Spinal cord (tissue), 10 donors: ENCODE results near the gene EFNA1. TPM values are rescaled to one million over a fixed set of nuclear protein-coding genes. Genes with fewer than 3 reads are reported as not detected.
A peak's percentile ranks its signal among the peaks of the same experiment; 100 is the strongest.

Source experiments
- DNase-seq, 6 donors: peaks; one replicate each; pipeline versions ENCODE4 v3.0.0 to v3.0.0-alpha.2; 2013 to 2015; ENCODE audit warnings: low spot score in 6 of 6, low read depth in 4 of 6
- H3K27ac ChIP-seq: one replicate; pipeline ENCODE4 v1.5.1; 2013; ENCODE audit warnings: low read depth, low read length, control low read depth
- H3K27me3 ChIP-seq: one replicate; pipeline ENCODE4 v1.6.1; 2013; ENCODE audit warnings: low read length; ENCODE audit not compliant: control insufficient read depth, insufficient read depth
- H3K36me3 ChIP-seq: one replicate; pipeline ENCODE4 v1.6.1; 2013; ENCODE audit warnings: low read length; ENCODE audit not compliant: control insufficient read depth, insufficient read depth
- H3K4me1 ChIP-seq: one replicate; pipeline ENCODE4 v1.6.1; 2013; ENCODE audit warnings: low read length; ENCODE audit not compliant: control insufficient read depth, insufficient read depth
- H3K4me3 ChIP-seq: one replicate; pipeline ENCODE4 v1.5.1; 2013; ENCODE audit warnings: low read depth, low read length, control low read depth
- H3K9me3 ChIP-seq: one replicate; pipeline ENCODE4 v1.6.1; 2013; ENCODE audit warnings: low read length; ENCODE audit not compliant: control insufficient read depth, insufficient read depth
- whole genome bisulfite sequencing: methylation state at CpG from one replicate; pipeline ENCODE4 v1.1.5; 2013; ENCODE audit warnings: missing lambda C conversion rate; ENCODE audit not compliant: insufficient coverage; 5-methylcytosine and 5-hydroxymethylcytosine counted together
- polyA plus RNA-seq, 2 donors: library from polyadenylated mRNA; unstranded; fragments of 120-200 nt; gene quantifications; one replicate each; pipeline ENCODE4 v1.2.1, GENCODE V29; 2013; ENCODE audit not compliant: insufficient read length in 2 of 2
- total RNA-seq, 2 donors: library from RNA; depleted of rRNA in 1 of 2; stranded (reverse); fragments of 120-200 nt in 1 of 2; fragments of >200 nt in 1 of 2; gene quantifications; one replicate each; pipeline versions ENCODE4 v1.2.3 to v1.2.4, GENCODE V29; 2013 to 2014
- donor health status: healthy.

EFNA1 gene
- total and polyA plus RNA-seq, 4 donors: 14.8 to 27.8 (median 20.6) TPM

DNA sequence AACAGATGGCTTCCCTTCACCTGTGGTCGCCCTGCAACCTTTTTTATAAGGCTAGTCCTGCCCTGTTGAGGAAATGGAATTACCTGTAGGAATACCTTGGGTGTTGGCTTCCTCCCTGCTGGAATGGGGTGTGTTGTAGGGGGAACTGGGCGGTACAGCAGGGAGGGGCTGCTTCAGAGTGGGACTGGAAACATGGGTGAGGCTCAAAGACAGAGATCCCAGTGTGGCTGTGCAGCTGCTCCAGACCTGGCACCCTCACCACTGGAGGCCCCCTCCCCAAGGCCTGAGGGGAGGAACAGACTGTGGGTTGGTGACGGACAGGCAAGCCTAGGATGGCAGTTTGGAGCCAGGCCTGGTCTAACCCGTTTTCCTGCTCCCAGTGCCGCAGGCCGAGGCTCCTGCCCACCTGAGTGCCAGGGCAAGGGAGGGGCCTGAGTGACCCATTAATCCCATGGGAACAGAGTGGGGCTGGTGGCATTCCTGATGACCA is 44.6 kb upstream of the EFNA1 start:
- Histone ChIP-seq H3K9me3 (no peaks in the 10 kb centered on the region), H3K27me3 (peaks cover 40% of the 10 kb centered on the region), H3K27ac (no peak overlapping the region), H3K4me3 (no peak overlapping the region), H3K4me1 (peaks cover 77% of the 10 kb centered on the region), H3K36me3 (peaks cover 26% of the 10 kb centered on the region)
- DNase-seq: no peak
- 51% methylated on average over 6 of the region's 6 CpGs for WGBS

DNA sequence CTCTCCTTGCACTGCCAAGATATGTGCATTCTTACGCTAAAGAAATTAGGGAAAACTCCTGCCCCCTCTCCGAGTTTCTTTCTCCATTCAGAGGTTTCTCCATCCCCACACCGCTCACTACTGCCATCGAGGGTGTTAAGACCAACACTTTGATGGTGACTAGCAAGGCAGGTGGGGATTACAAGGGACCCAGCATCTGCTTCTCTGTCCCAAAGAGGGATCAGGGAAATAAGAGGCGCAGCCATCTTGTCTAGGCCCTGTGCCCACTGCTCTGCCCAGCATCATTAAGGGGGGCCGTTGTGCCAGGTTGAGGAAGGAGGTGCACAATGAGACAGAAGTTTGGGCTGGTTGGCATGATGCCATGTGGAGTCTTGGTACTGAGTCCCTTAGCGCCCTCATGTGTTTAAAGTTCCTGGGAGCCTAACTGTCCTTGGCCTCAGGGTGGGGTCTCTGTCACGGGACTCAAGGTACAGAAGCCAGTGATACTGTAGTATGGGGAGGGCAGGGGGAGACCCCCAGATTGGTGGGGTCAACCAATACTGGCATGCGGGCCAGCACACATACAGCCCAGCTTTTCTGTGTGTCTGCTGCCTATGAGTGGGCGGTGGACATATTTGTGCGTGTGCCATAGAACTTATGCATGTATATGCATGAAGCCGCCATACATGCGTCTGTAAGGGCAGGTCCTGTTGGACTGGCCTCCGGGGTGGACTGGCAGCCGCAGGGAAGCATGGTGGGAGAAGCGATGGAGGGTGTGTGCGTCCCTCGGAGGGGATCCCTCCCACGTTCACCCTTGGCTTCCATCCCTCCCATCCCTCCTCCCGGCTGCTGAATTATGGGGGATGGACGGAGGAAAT is 43.6 kb upstream of the EFNA1 start:
- H3K9me3 ChIP-seq: no peaks in the 10 kb centered on the region
- 25% methylated on average over 10 of the region's 21 CpGs for WGBS
- peak in 2 of 6 donors; percentile 68 to 71 for DNase-seq
- H3K4me1 ChIP-seq: peaks cover 70% of the 10 kb centered on the region
- H3K4me3 ChIP-seq: peak overlapping the region; percentile 84
- H3K36me3 ChIP-seq: peaks cover 26% of the 10 kb centered on the region
- H3K27ac ChIP-seq: peak overlapping the region; percentile 97
- peaks cover 39% of the 10 kb centered on the region for H3K27me3 ChIP-seq

DNA sequence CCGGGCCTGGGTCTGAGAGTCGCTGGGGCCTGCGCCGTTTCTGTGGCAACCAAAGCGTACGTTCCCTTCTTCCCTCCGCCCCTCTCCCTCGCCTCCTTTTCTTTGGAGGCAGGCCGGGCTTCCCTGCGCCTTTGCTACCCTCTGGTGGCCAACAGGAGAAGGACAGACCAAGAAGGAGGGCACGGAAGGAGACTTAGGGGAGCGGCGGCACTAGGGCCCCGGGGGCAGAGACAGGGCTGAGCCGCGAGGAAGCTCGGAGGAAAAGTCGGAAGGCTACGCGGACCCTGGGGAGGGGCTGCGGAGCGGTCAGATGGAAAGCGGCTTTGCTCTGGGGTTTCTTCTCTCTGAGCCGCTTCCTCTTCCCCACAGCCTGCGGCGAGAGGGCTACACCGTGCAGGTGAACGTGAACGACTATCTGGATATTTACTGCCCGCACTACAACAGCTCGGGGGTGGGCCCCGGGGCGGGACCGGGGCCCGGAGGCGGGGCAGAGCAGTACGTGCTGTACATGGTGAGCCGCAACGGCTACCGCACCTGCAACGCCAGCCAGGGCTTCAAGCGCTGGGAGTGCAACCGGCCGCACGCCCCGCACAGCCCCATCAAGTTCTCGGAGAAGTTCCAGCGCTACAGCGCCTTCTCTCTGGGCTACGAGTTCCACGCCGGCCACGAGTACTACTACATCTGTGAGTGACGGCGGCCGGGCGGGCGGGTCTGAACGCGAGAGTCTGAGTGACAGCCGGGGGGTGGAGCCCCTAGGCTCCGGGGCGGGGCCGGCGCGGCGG is 42.8 kb upstream of the EFNA1 start:
- no peaks in the 10 kb centered on the region for H3K9me3 ChIP-seq
- peaks cover 26% of the 10 kb centered on the region for H3K36me3 ChIP-seq
- under 1% methylated on average over 66 of the region's 67 CpGs for WGBS
- H3K27me3 ChIP-seq: peaks cover 32% of the 10 kb centered on the region
- H3K4me3 ChIP-seq: peak overlapping the region; percentile 84
- peaks cover 61% of the 10 kb centered on the region for H3K4me1 ChIP-seq
- H3K27ac ChIP-seq: peak overlapping the region; percentile 97
- DNase-seq: peak in 5 of 6 donors; percentile 97 to 99 (median 98)

DNA sequence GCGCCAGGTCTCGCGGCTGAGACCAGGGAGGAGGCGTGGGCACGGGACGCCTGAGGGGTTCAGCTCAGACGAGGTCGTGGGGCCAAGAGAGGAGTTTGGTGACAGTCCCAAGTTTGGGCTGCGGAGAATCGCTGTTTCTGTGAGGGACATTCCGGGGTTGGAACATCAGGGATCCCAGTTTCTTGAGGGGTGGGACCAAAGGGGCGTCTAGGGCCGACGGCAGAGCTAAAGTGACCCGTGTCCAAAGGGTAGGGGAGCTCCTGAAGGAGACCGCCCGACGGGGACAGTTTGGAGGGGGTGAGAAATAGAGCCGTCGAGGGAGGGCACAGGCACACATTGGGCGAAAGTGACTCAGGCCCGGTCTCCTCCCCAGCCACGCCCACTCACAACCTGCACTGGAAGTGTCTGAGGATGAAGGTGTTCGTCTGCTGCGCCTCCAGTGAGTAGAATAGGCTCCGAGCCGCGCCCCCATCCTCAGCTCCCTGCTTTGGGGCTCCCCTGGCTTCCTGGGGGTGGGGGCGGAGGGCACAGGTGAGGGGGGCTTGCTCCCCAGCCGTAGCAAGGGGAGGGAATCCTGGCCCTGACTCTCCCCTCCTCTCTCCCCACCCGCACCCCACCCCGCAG is 42.1 kb upstream of the EFNA1 start:
- WGBS: 1% methylated on average over 25 of the region's 32 CpGs
- Histone ChIP-seq H3K9me3 (no peaks in the 10 kb centered on the region), H3K27ac (peak overlapping the region; percentile 97), H3K4me3 (peak overlapping the region; percentile 84), H3K27me3 (peaks cover 25% of the 10 kb centered on the region), H3K36me3 (peaks cover 26% of the 10 kb centered on the region), H3K4me1 (peaks cover 54% of the 10 kb centered on the region)
- no peak for DNase-seq

DNA sequence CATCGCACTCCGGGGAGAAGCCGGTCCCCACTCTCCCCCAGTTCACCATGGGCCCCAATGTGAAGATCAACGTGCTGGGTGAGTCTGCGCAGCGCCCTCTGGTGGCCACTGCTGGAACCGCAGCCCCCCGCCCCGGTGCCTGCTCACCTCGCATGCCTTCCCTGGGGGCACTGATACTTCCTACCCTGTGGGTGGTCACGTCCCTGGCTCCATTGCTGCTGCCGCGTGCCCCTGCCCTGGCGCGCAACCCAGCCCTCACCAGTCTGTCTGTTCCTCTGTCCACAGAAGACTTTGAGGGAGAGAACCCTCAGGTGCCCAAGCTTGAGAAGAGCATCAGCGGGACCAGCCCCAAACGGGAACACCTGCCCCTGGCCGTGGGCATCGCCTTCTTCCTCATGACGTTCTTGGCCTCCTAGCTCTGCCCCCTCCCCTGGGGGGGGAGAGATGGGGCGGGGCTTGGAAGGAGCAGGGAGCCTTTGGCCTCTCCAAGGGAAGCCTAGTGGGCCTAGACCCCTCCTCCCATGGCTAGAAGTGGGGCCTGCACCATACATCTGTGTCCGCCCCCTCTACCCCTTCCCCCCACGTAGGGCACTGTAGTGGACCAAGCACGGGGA is 41.4 kb upstream of the EFNA1 start:
- Histone ChIP-seq H3K36me3 (peaks cover 26% of the 10 kb centered on the region), H3K4me3 (no peak overlapping the region), H3K27me3 (peaks cover 21% of the 10 kb centered on the region), H3K9me3 (no peaks in the 10 kb centered on the region), H3K27ac (no peak overlapping the region), H3K4me1 (peaks cover 52% of the 10 kb centered on the region)
- 14% methylated on average over 20 of the region's 24 CpGs for WGBS
- peak in 2 of 6 donors; percentile 57 to 75 for DNase-seq

DNA sequence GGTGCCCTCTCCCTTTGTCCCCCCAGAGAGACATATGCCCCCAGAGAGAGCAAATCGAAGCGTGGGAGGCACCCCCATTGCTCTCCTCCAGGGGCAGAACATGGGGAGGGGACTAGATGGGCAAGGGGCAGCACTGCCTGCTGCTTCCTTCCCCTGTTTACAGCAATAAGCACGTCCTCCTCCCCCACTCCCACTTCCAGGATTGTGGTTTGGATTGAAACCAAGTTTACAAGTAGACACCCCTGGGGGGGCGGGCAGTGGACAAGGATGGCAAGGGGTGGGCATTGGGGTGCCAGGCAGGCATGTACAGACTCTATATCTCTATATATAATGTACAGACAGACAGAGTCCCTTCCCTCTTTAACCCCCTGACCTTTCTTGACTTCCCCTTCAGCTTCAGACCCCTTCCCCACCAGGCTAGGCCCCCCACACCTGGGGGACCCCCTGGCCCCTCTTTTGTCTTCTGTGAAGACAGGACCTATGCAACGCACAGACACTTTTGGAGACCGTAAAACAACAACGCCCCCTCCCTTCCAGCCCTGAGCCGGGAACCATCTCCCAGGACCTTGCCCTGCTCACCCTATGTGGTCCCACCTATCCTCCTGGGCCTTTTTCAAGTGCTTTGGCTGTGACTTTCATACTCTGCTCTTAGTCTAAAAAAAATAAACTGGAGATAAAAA is 40.7 kb upstream of the EFNA1 start:
- Histone ChIP-seq H3K27me3 (peaks cover 15% of the 10 kb centered on the region), H3K4me3 (no peak overlapping the region), H3K36me3 (peaks cover 26% of the 10 kb centered on the region), H3K9me3 (no peaks in the 10 kb centered on the region), H3K27ac (no peak overlapping the region), H3K4me1 (peaks cover 53% of the 10 kb centered on the region)
- DNase-seq: no peak
- WGBS: no CpG with 5 or more reads among the region's 8 CpGs

DNA sequence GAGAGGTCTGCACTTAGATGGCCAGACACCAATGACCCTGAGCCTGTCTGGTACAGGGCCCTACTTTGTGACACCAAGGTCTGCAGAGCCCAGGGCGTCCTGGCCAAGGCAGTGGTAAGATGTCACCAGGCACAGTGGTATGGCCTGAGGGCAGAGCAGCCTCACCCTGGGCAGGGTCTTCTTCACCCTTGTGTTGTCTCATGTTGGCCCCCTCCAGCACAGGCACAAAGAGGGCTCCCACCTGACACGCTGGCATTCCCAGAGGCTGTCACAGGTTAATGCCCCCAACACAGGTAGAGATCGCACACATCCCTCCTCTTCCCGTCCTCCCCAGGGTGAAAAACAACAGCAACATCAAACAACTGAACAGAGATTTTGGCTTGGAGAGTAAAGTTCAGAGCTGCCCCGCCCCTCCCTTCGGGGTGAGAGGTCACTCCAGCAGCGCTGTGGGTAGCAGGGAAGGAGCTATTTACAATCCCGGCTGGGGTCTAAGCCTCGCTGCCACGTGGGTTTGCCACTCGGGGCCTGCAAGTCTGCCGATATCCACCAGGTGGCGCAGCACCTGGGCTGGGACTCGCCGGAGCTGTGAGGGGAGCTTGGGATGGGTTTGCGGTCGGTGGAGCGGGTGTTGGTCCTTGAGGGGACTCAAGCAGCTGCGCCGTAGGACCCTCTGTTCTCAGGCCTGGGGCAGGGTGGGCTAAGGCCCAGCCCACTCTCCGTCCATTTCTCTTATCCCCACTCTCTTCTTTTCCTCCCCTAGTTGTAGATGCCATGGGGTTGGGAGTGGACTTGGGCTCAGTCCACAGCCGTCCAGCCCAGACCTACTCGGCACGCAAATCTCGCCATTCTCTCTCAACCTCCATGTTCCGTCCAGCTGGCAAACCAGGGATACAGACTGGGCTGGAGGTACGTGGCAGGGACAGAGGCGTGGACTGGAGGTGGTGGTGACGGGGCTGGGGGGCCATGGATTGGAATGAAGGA is 36.3 kb upstream of the EFNA1 start:
- peaks cover 17% of the 10 kb centered on the region for H3K36me3 ChIP-seq
- H3K27ac ChIP-seq: no peak overlapping the region

DNA sequence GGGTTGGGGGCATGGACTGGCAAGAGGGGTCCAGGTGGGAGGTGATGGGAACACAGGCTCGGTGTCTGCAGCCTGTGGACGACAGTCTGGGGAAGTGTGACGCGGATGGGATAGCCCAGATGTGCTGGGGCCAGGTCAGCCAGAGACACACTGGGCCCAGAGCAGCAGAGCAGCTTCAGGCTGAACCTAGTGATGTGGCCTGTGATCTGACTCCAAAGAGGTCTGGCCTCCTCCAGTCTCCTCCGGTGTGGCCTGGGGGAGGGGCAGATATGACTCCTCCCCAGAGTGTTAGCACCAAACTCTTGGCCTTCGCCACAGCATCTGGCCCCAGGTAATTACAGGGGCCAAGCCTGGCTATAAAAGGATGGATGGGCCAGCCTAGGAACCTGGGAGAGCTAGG is 35.5 kb upstream of the EFNA1 start:
- WGBS: 84% methylated on average over 6 of the region's 6 CpGs

More for the DNA sequence above, 36.3 kb upstream of the EFNA1 start:
- Histone ChIP-seq H3K4me3 (no peak overlapping the region), H3K9me3 (no peaks in the 10 kb centered on the region), H3K27me3 (no peaks in the 10 kb centered on the region), H3K4me1 (peaks cover 29% of the 10 kb centered on the region)
- WGBS: 25% methylated on average over 19 of the region's 29 CpGs
- peak in 3 of 6 donors; percentile 51 to 90 (median 90) for DNase-seq

More for the DNA sequence above, 35.5 kb upstream of the EFNA1 start:
- Histone ChIP-seq H3K36me3 (peaks cover 9% of the 10 kb centered on the region), H3K4me3 (no peak overlapping the region), H3K27me3 (no peaks in the 10 kb centered on the region), H3K9me3 (no peaks in the 10 kb centered on the region), H3K4me1 (peaks cover 24% of the 10 kb centered on the region), H3K27ac (no peak overlapping the region)
- no peak for DNase-seq
